ENCODE data around the gene DLGAP4. TPM values are rescaled to one million over a fixed set of nuclear protein-coding genes. Genes with fewer than 3 reads are reported as not detected.

DLGAP4 gene
- total RNA-seq, 1 experiment from 2014 or later: 80.3 TPM

GRCh38 chr20:36277546-36277945 is 28.6 kb upstream of the DLGAP4 start:
- TF ChIP-seq CTCF (IDR thresholded peaks at IDR 0.05; ENCODE audit: unreplicated experiment): no peak
- CTCF ChIA-PET: interaction anchor here (0.6 to 1.0 kb wide), 2 partner anchors 121 to 453 kb away, joined by 3 to 4 read pairs; no protein-coding TSS in a partner anchor
- H3K36me3 Mint-ChIP-seq (ENCODE audit: insufficient read depth, unreplicated experiment): no peaks in the 10 kb centered on the region
- H3K9me3 Mint-ChIP-seq (ENCODE audit: unreplicated experiment): peaks cover under 1% of the 10 kb centered on the region
- no peak for DNase-seq (ENCODE audit: unreplicated experiment)
- peaks cover 67% of the 10 kb centered on the region for H3K27me3 Mint-ChIP-seq (ENCODE audit: insufficient read depth, unreplicated experiment)
- H3K27ac Mint-ChIP-seq (ENCODE audit: low read depth, unreplicated experiment): no peak overlapping the region
- intact Hi-C loops (cut with micrococcal nuclease): no loop called here
- POLR2A ChIA-PET: no interaction called here
- H3K4me1 Mint-ChIP-seq (ENCODE audit: insufficient read depth, unreplicated experiment): no peaks in the 10 kb centered on the region
- no TSS peak for BruUV-seq (replicated peaks)
- no peak overlapping the region for H3K4me3 Mint-ChIP-seq (ENCODE audit: unreplicated experiment)

GRCh38 chr20:36279362-36279761 is 26.8 kb upstream of the DLGAP4 start:
- Mint-ChIP-seq H3K4me1 (ENCODE audit: insufficient read depth, unreplicated experiment) (no peaks in the 10 kb centered on the region), H3K27me3 (ENCODE audit: insufficient read depth, unreplicated experiment) (peaks cover 85% of the 10 kb centered on the region), H3K9me3 (ENCODE audit: unreplicated experiment) (peaks cover 4% of the 10 kb centered on the region), H3K27ac (ENCODE audit: low read depth, unreplicated experiment) (no peak overlapping the region), H3K4me3 (ENCODE audit: unreplicated experiment) (no peak overlapping the region), H3K36me3 (ENCODE audit: insufficient read depth, unreplicated experiment) (no peaks in the 10 kb centered on the region)
- TF ChIP-seq CTCF (IDR thresholded peaks at IDR 0.05; ENCODE audit: unreplicated experiment): no peak
- intact Hi-C loops (cut with micrococcal nuclease): no loop called here
- ChIA-PET POLR2A (interaction anchor here (0.6 to 0.7 kb wide), 2 partner anchors 46 to 290 kb away, joined by 3 read pairs; no protein-coding TSS in a partner anchor), CTCF (interaction anchor here (1.1 to 1.8 kb wide), 2 partner anchors 10 to 11 kb away, joined by 3 to 4 read pairs; no protein-coding TSS in a partner anchor)
- no peak for DNase-seq (ENCODE audit: unreplicated experiment)
- no TSS peak for BruUV-seq (replicated peaks)

GRCh38 chr20:36279776-36280175 is 26.4 kb upstream of the DLGAP4 start:
- no peaks in the 10 kb centered on the region for H3K4me1 Mint-ChIP-seq (ENCODE audit: insufficient read depth, unreplicated experiment)
- CTCF ChIA-PET: interaction anchor here (0.6 to 1.8 kb wide), 2 partner anchors 11 to 240 kb away, joined by 3 to 4 read pairs; no protein-coding TSS in a partner anchor
- H3K4me3 Mint-ChIP-seq (ENCODE audit: unreplicated experiment): no peak overlapping the region
- no peak for TF ChIP-seq CTCF (IDR thresholded peaks at IDR 0.05; ENCODE audit: unreplicated experiment)
- H3K27me3 Mint-ChIP-seq (ENCODE audit: insufficient read depth, unreplicated experiment): peaks cover 89% of the 10 kb centered on the region
- H3K9me3 Mint-ChIP-seq (ENCODE audit: unreplicated experiment): peaks cover 4% of the 10 kb centered on the region
- no peak overlapping the region for H3K27ac Mint-ChIP-seq (ENCODE audit: low read depth, unreplicated experiment)
- no TSS peak for BruUV-seq (replicated peaks)
- POLR2A ChIA-PET: interaction anchor here (0.6 to 0.7 kb wide), 2 partner anchors 46 to 290 kb away, joined by 3 read pairs; no protein-coding TSS in a partner anchor
- DNase-seq (ENCODE audit: unreplicated experiment): no peak
- H3K36me3 Mint-ChIP-seq (ENCODE audit: insufficient read depth, unreplicated experiment): no peaks in the 10 kb centered on the region
- intact Hi-C loops (cut with micrococcal nuclease): no loop called here

GRCh38 chr20:36281785-36282380 is 24.3 kb upstream of the DLGAP4 start:
- peaks cover 4% of the 10 kb centered on the region for H3K9me3 Mint-ChIP-seq (ENCODE audit: unreplicated experiment)
- H3K27ac Mint-ChIP-seq (ENCODE audit: low read depth, unreplicated experiment): no peak overlapping the region
- ChIA-PET CTCF (interaction anchor here (1.6 kb wide), 1 partner anchor 8 kb away, joined by 3 read pairs; no protein-coding TSS in a partner anchor), POLR2A (no interaction called here)
- intact Hi-C loops (cut with micrococcal nuclease): no loop called here
- no peak for DNase-seq (ENCODE audit: unreplicated experiment)
- H3K4me3 Mint-ChIP-seq (ENCODE audit: unreplicated experiment): no peak overlapping the region
- BruUV-seq (replicated peaks): no TSS peak
- TF ChIP-seq CTCF (IDR thresholded peaks at IDR 0.05; ENCODE audit: unreplicated experiment): no peak
- peaks cover 88% of the 10 kb centered on the region for H3K27me3 Mint-ChIP-seq (ENCODE audit: insufficient read depth, unreplicated experiment)
- no peaks in the 10 kb centered on the region for H3K4me1 Mint-ChIP-seq (ENCODE audit: insufficient read depth, unreplicated experiment)
- H3K36me3 Mint-ChIP-seq (ENCODE audit: insufficient read depth, unreplicated experiment): no peaks in the 10 kb centered on the region
